Neutrophil (primary cell): ENCODE measurements around the gene PIP4K2C.
"Not testable (repeated sequence)": the region's sequence is repeated elsewhere in the genome, so short reads cannot be mapped to it uniquely, and the experiment has no call there.

Source experiments
- H3K27ac ChIP-seq: fragments of 200-600 bp; sonication (generic); 2 replicates; pipeline ENCODE4 v1.5.1; 2016; ENCODE audit warnings: mild to moderate bottlenecking, moderate library complexity
- H3K27me3 ChIP-seq: fragments of 200-600 bp; sonication (generic); 2 replicates; pipeline ENCODE4 v1.6.0; 2016; ENCODE audit warnings: mild to moderate bottlenecking
- H3K36me3 ChIP-seq: fragments of 200-600 bp; sonication (generic); 2 replicates; pipeline ENCODE4 v1.5.1; 2017
- H3K4me1 ChIP-seq, 2 experiments: fragments of 200-600 bp in 1 of 2; sonication (generic) in 1 of 2; 1 replicate in 1 of 2; 2 replicates in 1 of 2; pipeline versions ENCODE4 v1.5.1 to v1.6.1; 2013 to 2016; ENCODE audit warnings: low read depth in 1 of 2, low read length in 1 of 2, mild to moderate bottlenecking in 1 of 2, moderate library complexity in 1 of 2; ENCODE audit not compliant: control insufficient read depth in 1 of 2, insufficient read depth in 1 of 2
- H3K4me3 ChIP-seq, 2 experiments: fragments of 200-600 bp in 1 of 2; sonication (generic) in 1 of 2; 1 replicate in 1 of 2; 2 replicates in 1 of 2; pipeline ENCODE4 v1.5.1; 2013 to 2016; ENCODE audit warnings: low read depth in 1 of 2, low read length in 1 of 2, mild to moderate bottlenecking in 1 of 2, moderate library complexity in 1 of 2
- H3K9me3 ChIP-seq: fragments of 200-600 bp; sonication (generic); 2 replicates; pipeline ENCODE4 v1.5.1; 2016
- CTCF ChIP-seq: fragments of 200-600 bp; sonication (generic); IDR thresholded peaks from 2 replicates; pipeline ENCODE4 v1.5.1; 2016; ENCODE audit warnings: antibody characterized with exemption

Gene PIP4K2C

GRCh38 chr12:57564178-57564740, 26.7 kb upstream of the PIP4K2C start:
- Histone ChIP-seq H3K4me3 (no peak overlapping the region), H3K36me3 (no peaks in the 10 kb centered on the region), H3K4me1 (no peaks in the 10 kb centered on the region), H3K27ac (no peak overlapping the region), H3K27me3 (peaks cover 56% of the 10 kb centered on the region), H3K9me3 (no peaks in the 10 kb centered on the region)
- TF ChIP-seq CTCF: no peak

GRCh38 chr12:57568838-57569237, 22.2 kb upstream of the PIP4K2C start:
- Histone ChIP-seq H3K4me3 (no peak overlapping the region), H3K27me3 (peaks cover 14% of the 10 kb centered on the region), H3K9me3 (no peaks in the 10 kb centered on the region), H3K4me1 (no peaks in the 10 kb centered on the region), H3K36me3 (no peaks in the 10 kb centered on the region), H3K27ac (no peak overlapping the region)
- TF ChIP-seq CTCF: no peak

- no peaks in the 10 kb centered on the region for H3K36me3 ChIP-seq
- no peak overlapping the region for H3K27ac ChIP-seq
- no peaks in the 10 kb centered on the region for H3K4me1 ChIP-seq
- peaks cover 7% of the 10 kb centered on the region for H3K27me3 ChIP-seq
- TF ChIP-seq CTCF: no peak
- no peaks in the 10 kb centered on the region for H3K9me3 ChIP-seq
- H3K4me3 ChIP-seq: no peak overlapping the region
Observed at GRCh38 chr12:57569858-57570257, 21.1 kb upstream of the PIP4K2C start.

GRCh38 chr12:57570438-57570837, 20.6 kb upstream of the PIP4K2C start:
- H3K27ac ChIP-seq, H3K9me3 ChIP-seq, H3K4me1 ChIP-seq, H3K27me3 ChIP-seq, H3K4me3 ChIP-seq, H3K36me3 ChIP-seq: not testable (repeated sequence)

- no peak for TF ChIP-seq CTCF
- Histone ChIP-seq H3K4me1 (no peaks in the 10 kb centered on the region), H3K27me3 (peaks cover 17% of the 10 kb centered on the region), H3K4me3 (no peak overlapping the region), H3K9me3 (no peaks in the 10 kb centered on the region), H3K27ac (no peak overlapping the region), H3K36me3 (no peaks in the 10 kb centered on the region)
Observed at GRCh38 chr12:57571926-57572762, 18.8 kb upstream of the PIP4K2C start.

GRCh38 chr12:57574795-57575194, 16.2 kb upstream of the PIP4K2C start:
- TF ChIP-seq CTCF: no peak
- Histone ChIP-seq H3K27ac (no peak overlapping the region), H3K36me3 (no peaks in the 10 kb centered on the region), H3K9me3 (no peaks in the 10 kb centered on the region), H3K4me1 (no peaks in the 10 kb centered on the region), H3K4me3 (no peak overlapping the region), H3K27me3 (peaks cover 27% of the 10 kb centered on the region)
